Measurements from ENCODE around the gene JAGN1.

DNA sequence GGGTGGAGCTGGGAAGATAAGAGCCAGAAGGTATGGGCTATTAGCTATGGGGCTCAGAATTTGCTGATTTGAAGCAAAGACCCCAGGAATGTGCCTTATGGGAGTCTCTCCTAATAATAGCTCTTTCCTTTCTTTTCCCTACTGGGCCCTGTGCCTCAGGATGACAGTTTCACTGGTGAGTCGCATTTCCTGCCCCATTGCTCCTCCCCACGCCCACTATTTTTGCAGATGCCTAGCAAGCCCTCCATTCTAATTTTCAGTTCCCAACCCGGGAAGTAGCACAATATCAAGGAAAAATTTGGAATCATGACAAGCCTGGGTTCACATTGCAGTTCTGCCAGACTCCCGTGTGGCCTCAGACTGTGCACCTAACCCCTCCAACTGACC, 12.8 kb downstream of the JAGN1 start:
- TF ChIP-seq, protein P1, sequence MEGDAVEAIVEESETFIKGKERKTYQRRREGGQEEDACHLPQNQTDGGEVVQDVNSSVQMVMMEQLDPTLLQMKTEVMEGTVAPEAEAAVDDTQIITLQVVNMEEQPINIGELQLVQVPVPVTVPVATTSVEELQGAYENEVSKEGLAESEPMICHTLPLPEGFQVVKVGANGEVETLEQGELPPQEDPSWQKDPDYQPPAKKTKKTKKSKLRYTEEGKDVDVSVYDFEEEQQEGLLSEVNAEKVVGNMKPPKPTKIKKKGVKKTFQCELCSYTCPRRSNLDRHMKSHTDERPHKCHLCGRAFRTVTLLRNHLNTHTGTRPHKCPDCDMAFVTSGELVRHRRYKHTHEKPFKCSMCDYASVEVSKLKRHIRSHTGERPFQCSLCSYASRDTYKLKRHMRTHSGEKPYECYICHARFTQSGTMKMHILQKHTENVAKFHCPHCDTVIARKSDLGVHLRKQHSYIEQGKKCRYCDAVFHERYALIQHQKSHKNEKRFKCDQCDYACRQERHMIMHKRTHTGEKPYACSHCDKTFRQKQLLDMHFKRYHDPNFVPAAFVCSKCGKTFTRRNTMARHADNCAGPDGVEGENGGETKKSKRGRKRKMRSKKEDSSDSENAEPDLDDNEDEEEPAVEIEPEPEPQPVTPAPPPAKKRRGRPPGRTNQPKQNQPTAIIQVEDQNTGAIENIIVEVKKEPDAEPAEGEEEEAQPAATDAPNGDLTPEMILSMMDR (conservative IDR thresholded peaks at IDR 0.05; ENCODE audit: low read depth, low read length), result no peak
- TF ChIP-seq EZH2phosphoT487 (IDR thresholded peaks at IDR 0.05; ENCODE audit: borderline replicate concordance, low read length) (no peak), EZH2 (IDR thresholded peaks at IDR 0.05; ENCODE audit: low read length, unreplicated experiment) (no peak)

Data from PC-3 (cell line).